HAP-1 (cell line): ENCODE data around the gene SORCS2.

Experiments used
- DNase-seq, 2 experiments: peaks; one replicate each; pipeline ENCODE4 v3.0.0-alpha.2; 2016 to 2020; ENCODE audit warnings: low spot score in 2 of 2
- H3K27me3 ChIP-seq: fragments of 250-450 bp; sonication (Bioruptor Pico); 2 replicates; pipeline ENCODE4 v1.5.1; 2020; ENCODE audit warnings: low read depth, mild to moderate bottlenecking, moderate library complexity
- H3K36me3 ChIP-seq: fragments of 250-450 bp; sonication (Bioruptor Pico); replicated peaks from 2 replicates; pipeline ENCODE4 v1.5.1; 2020; ENCODE audit warnings: mild to moderate bottlenecking
- H3K4me1 ChIP-seq: fragments of 250-450 bp; sonication (Bioruptor Pico); 2 replicates; pipeline ENCODE4 v1.5.1; 2020; ENCODE audit warnings: mild to moderate bottlenecking
- H3K4me3 ChIP-seq: fragments of 250-450 bp; sonication (Bioruptor Pico); 2 replicates; pipeline ENCODE4 v1.5.1; 2020; ENCODE audit warnings: mild to moderate bottlenecking, moderate library complexity
- H3K9me3 ChIP-seq: fragments of 250-450 bp; sonication (Bioruptor Pico); 2 replicates; pipeline ENCODE4 v1.5.1; 2020; ENCODE audit warnings: mild to moderate bottlenecking, moderate library complexity
- in situ Hi-C: fragments of 300-500 bp; cut with MboI; formaldehyde crosslinking; loops from 3 replicates; pipeline ENCODE4 v1.14.3; 2020; ENCODE audit warnings: low sequenced_read_pairs, inconsistent platforms, mixed read lengths

SORCS2 gene

GRCh38 chr4:7458066-7458425 is 265.7 kb downstream of the SORCS2 start:
- H3K4me3 ChIP-seq = no peak overlapping the region
- DNase-seq = no peak
- no peaks in the 10 kb centered on the region for H3K9me3 ChIP-seq
- H3K27me3 ChIP-seq = peaks cover 11% of the 10 kb centered on the region; the same call in 1 of the 2 replicates
- H3K36me3 ChIP-seq = no peaks in the 10 kb centered on the region
- in situ Hi-C loops = no loop called here
- H3K4me1 ChIP-seq = no peaks in the 10 kb centered on the region

GRCh38 chr4:7458477-7458876 is 266.1 kb downstream of the SORCS2 start:
- Histone ChIP-seq H3K36me3 (no peaks in the 10 kb centered on the region), H3K4me1 (no peaks in the 10 kb centered on the region), H3K27me3 (peaks cover 11% of the 10 kb centered on the region; the same call in 1 of the 2 replicates), H3K9me3 (no peaks in the 10 kb centered on the region), H3K4me3 (no peak overlapping the region)
- DNase-seq = no peak
- in situ Hi-C loops = no loop called here

GRCh38 chr4:7459471-7459870 is 267.1 kb downstream of the SORCS2 start:
- in situ Hi-C loops = no loop called here
- Histone ChIP-seq H3K9me3 (no peaks in the 10 kb centered on the region), H3K4me1 (no peaks in the 10 kb centered on the region), H3K36me3 (no peaks in the 10 kb centered on the region), H3K27me3 (peaks cover 11% of the 10 kb centered on the region; the same call in 1 of the 2 replicates), H3K4me3 (no peak overlapping the region)
- no peak for DNase-seq

GRCh38 chr4:7460566-7460965 is 268.2 kb downstream of the SORCS2 start:
- H3K4me3 ChIP-seq = no peak overlapping the region
- H3K27me3 ChIP-seq = peaks cover 11% of the 10 kb centered on the region; the same call in 1 of the 2 replicates
- in situ Hi-C loops = no loop called here
- H3K9me3 ChIP-seq = no peaks in the 10 kb centered on the region
- no peaks in the 10 kb centered on the region for H3K36me3 ChIP-seq
- DNase-seq = peak in 1 of 2 experiments; percentile 23
- no peaks in the 10 kb centered on the region for H3K4me1 ChIP-seq

- Histone ChIP-seq H3K27me3 (peaks cover 11% of the 10 kb centered on the region; the same call in 1 of the 2 replicates), H3K4me3 (no peak overlapping the region), H3K4me1 (no peaks in the 10 kb centered on the region), H3K9me3 (no peaks in the 10 kb centered on the region), H3K36me3 (no peaks in the 10 kb centered on the region)
- in situ Hi-C loops = no loop called here
- no peak for DNase-seq
Observed at GRCh38 chr4:7461230-7461629, 268.9 kb downstream of the SORCS2 start.

GRCh38 chr4:7462509-7462971 is 270.2 kb downstream of the SORCS2 start:
- in situ Hi-C loops = no loop called here
- no peak for DNase-seq
- Histone ChIP-seq H3K9me3 (no peaks in the 10 kb centered on the region), H3K27me3 (peaks cover 11% of the 10 kb centered on the region; the same call in 1 of the 2 replicates), H3K4me1 (no peaks in the 10 kb centered on the region), H3K4me3 (no peak overlapping the region), H3K36me3 (no peaks in the 10 kb centered on the region)

GRCh38 chr4:7463566-7464258 is 271.4 kb downstream of the SORCS2 start:
- H3K27me3 ChIP-seq = peaks cover 11% of the 10 kb centered on the region; the same call in 1 of the 2 replicates
- in situ Hi-C loops = no loop called here
- no peak for DNase-seq
- H3K9me3 ChIP-seq = no peaks in the 10 kb centered on the region
- no peaks in the 10 kb centered on the region for H3K36me3 ChIP-seq
- no peaks in the 10 kb centered on the region for H3K4me1 ChIP-seq
- no peak overlapping the region for H3K4me3 ChIP-seq

- Histone ChIP-seq H3K9me3 (no peaks in the 10 kb centered on the region), H3K36me3 (no peaks in the 10 kb centered on the region), H3K4me3 (no peak overlapping the region), H3K27me3 (peaks cover 11% of the 10 kb centered on the region; the same call in 1 of the 2 replicates), H3K4me1 (no peaks in the 10 kb centered on the region)
- no peak for DNase-seq
- in situ Hi-C loops = no loop called here
Observed at GRCh38 chr4:7464259-7464655, 271.9 kb downstream of the SORCS2 start.

- Histone ChIP-seq H3K36me3 (no peaks in the 10 kb centered on the region), H3K4me1 (no peaks in the 10 kb centered on the region), H3K9me3 (no peaks in the 10 kb centered on the region), H3K4me3 (no peak overlapping the region), H3K27me3 (peaks cover 11% of the 10 kb centered on the region; the same call in 1 of the 2 replicates)
- in situ Hi-C loops = no loop called here
- no peak for DNase-seq
Observed at GRCh38 chr4:7465017-7465416, 272.7 kb downstream of the SORCS2 start.

- no peaks in the 10 kb centered on the region for H3K4me1 ChIP-seq
- H3K4me3 ChIP-seq = no peak overlapping the region
- H3K27me3 ChIP-seq = peaks cover 7% of the 10 kb centered on the region; the same call in 1 of the 2 replicates
- H3K36me3 ChIP-seq = no peaks in the 10 kb centered on the region
- in situ Hi-C loops = no loop called here
- no peaks in the 10 kb centered on the region for H3K9me3 ChIP-seq
- no peak for DNase-seq
Observed at GRCh38 chr4:7466215-7466614, 273.9 kb downstream of the SORCS2 start.

- no peaks in the 10 kb centered on the region for H3K4me1 ChIP-seq
- no peaks in the 10 kb centered on the region for H3K9me3 ChIP-seq
- no peak overlapping the region for H3K4me3 ChIP-seq
- no peak for DNase-seq
- in situ Hi-C loops = no loop called here
- no peaks in the 10 kb centered on the region for H3K36me3 ChIP-seq
- peaks cover 3% of the 10 kb centered on the region; the same call in 1 of the 2 replicates for H3K27me3 ChIP-seq
Observed at GRCh38 chr4:7466904-7467303, 274.6 kb downstream of the SORCS2 start.

GRCh38 chr4:7467471-7467870 is 275.1 kb downstream of the SORCS2 start:
- Histone ChIP-seq H3K4me1 (no peaks in the 10 kb centered on the region), H3K36me3 (no peaks in the 10 kb centered on the region), H3K27me3 (no peaks in the 10 kb centered on the region), H3K4me3 (no peak overlapping the region), H3K9me3 (no peaks in the 10 kb centered on the region)
- no peak for DNase-seq
- in situ Hi-C loops = no loop called here

GRCh38 chr4:7469023-7469422 is 276.7 kb downstream of the SORCS2 start:
- no peaks in the 10 kb centered on the region for H3K4me1 ChIP-seq
- no peak for DNase-seq
- in situ Hi-C loops = no loop called here
- H3K27me3 ChIP-seq = no peaks in the 10 kb centered on the region
- H3K4me3 ChIP-seq = no peak overlapping the region
- H3K9me3 ChIP-seq = no peaks in the 10 kb centered on the region
- no peaks in the 10 kb centered on the region for H3K36me3 ChIP-seq

- no peaks in the 10 kb centered on the region for H3K4me1 ChIP-seq
Observed at GRCh38 chr4:7470111-7470510, 277.8 kb downstream of the SORCS2 start.

More at GRCh38 chr4:7470111-7470510, 277.8 kb downstream of the SORCS2 start:
- no peaks in the 10 kb centered on the region for H3K9me3 ChIP-seq
- H3K4me3 ChIP-seq = no peak overlapping the region
- no peaks in the 10 kb centered on the region for H3K27me3 ChIP-seq
- in situ Hi-C loops = no loop called here
- no peak for DNase-seq
- H3K36me3 ChIP-seq = no peaks in the 10 kb centered on the region
